SU-DHL-6 (cell line): ENCODE results near the gene MPRIP.

Experiments
- EZH2phosphoT487 ChIP-seq: fragments of 200-600 bp; sonication (generic), shearing (Covaris generic); conservative IDR thresholded peaks from 2 replicates; pipeline ENCODE4 v1.6.1; 2018; ENCODE audit warnings: mild to moderate bottlenecking, antibody characterized with exemption, low read length, moderate library complexity, mixed read lengths
- TF ChIP-seq, protein P1 (sequence below): fragments of 200-600 bp; sonication (generic); IDR thresholded peaks from one replicate; pipeline ENCODE4 v1.5.1; 2017; ENCODE audit warnings: antibody characterized with exemption, mild to moderate bottlenecking, low read length, moderate library complexity; ENCODE audit not compliant: insufficient read depth, poor library complexity, severe bottlenecking

DNA sequence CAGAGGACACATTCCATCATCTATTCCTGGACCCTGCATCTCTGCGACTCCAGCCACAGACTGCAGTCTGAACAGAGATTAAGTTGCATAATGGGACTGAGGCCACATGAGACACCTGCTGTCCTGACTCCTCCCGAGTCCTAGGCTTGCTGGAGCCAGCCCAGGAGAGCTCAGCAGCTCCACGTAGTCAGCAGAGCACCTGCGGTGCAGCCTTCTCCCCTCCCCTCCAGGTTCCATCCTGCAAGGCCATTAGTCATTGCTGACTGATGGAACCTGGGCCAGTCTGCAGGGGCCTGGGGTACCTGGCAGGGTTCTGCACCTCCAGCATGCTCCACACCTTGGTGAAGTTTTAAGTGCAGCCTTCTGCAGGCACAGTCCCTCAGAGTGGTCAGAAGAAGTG, 87.2 kb downstream of the MPRIP start:
- TF ChIP-seq, protein P1, sequence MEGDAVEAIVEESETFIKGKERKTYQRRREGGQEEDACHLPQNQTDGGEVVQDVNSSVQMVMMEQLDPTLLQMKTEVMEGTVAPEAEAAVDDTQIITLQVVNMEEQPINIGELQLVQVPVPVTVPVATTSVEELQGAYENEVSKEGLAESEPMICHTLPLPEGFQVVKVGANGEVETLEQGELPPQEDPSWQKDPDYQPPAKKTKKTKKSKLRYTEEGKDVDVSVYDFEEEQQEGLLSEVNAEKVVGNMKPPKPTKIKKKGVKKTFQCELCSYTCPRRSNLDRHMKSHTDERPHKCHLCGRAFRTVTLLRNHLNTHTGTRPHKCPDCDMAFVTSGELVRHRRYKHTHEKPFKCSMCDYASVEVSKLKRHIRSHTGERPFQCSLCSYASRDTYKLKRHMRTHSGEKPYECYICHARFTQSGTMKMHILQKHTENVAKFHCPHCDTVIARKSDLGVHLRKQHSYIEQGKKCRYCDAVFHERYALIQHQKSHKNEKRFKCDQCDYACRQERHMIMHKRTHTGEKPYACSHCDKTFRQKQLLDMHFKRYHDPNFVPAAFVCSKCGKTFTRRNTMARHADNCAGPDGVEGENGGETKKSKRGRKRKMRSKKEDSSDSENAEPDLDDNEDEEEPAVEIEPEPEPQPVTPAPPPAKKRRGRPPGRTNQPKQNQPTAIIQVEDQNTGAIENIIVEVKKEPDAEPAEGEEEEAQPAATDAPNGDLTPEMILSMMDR, result no peak
- TF ChIP-seq EZH2phosphoT487, result no peak
